Activated CD4-positive, alpha-beta T cell treated with anti-CD3 and anti-CD28 coated beads, Interleukin-2, amount 50 U/mL, for 1 hour (primary cell): Measurements from ENCODE around the gene ARID5B.

Experiments used
- DNase-seq: peaks from one replicate; pipeline ENCODE4 v3.0.0-alpha.2; 2020

The ARID5B gene

DNA sequence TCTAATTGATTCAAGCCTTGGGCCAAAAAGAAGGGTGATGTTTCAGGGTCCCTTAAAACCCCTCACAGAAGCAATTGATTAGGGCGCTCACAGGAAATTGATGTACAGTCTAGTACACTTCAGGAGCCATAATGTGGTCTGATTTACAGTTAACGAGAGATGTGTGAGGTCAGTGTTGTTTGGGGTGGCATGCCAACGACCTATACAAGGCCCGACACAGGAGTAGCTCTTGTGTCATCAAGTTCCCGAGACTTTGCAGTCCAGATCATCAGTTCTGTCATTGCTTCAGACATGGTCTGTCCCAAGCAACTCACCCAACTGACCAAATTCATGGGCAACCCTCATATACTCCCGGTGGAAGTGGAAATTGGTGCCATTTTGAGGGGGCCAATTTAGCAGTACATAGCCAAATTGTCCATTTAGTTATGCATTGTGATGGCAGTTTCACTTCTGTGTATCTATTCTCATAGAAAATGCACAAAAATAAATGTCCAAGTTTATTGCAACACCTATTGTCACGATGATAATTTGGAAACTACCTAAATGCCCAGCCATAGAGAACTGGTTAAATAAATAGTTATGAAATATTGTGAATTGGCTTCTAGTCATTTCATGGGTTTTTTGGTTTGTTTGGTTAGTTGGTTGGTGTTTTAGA, 18.0 kb upstream of the ARID5B start:
- no peak for DNase-seq

DNA sequence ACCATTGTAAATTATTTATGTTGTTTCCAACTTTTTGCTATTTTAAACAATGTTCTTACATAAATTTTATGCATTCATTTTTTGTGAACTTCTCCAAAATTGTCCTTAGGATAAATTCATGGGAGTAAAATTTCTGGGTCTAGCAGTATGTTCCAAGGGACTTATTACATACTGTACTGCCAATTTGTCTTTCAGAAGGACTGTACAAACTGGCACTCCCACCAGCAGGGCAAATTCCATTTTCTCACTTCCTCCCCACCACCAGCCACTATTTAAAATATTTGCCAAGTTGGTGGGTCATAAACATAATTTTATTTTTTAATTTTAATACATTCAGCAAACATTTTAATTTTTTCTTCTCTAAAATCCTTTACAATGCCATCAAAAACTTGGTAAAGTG, 13.7 kb upstream of the ARID5B start:
- no peak for DNase-seq

DNA sequence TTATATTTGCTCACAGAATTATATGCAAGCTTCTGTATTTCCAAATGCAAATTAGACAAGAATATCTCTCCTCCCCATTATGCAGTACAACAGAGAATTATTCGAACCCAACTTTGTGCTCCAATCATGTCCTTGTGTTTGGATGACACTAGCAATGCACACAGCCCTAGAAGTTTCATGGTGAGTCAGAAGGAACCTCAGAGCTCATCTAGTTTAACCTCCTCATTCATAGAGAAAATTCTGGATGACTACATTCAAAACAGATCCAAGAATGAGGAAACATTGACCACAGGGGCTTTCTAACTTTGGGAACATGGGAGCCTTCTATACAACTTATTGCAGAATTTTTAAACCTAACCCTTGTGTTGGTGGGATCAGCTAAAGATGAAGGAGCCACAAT, 12.8 kb upstream of the ARID5B start:
- DNase-seq: no peak

DNA sequence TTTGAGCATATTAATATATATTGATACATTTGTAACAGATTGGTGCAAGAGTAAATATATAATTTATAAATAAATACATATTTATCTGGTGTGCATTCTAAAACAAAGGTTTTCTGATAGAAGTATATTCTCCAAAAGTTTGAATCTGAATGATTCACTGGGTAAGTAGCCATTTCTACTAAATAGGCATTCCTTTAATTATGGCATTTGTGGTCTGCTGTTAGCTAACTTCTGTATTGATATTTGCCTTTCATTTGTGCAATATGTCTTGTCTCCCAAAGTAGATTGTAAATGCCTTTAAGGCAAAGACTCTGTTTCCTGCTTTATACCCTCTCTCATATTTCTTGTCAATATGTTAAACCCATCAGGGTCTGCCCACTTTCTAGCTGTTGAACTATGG, 11.1 kb upstream of the ARID5B start:
- no peak for DNase-seq

DNA sequence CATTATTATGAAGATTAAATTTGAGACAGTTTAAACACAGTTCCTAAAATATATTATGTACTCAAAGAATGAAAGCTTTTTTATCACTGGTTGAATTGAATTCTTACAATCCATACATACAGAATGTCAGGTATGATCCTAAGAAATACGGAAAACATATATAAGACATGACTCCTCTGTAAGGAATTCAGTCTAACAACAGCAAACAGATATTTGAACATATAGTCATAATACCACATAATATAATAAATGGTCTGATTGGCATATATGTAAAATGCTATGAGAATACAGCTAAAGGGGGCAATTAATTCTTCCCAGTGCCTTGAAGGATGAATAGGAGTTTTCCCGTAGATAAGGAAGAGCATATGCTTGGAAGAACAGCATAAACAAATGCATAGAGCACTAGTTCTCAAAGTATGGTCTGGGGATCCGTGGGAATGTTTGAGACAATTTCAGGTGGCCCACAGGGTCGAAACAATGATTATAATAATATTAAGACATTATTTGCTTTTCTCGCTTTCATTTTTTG, 10.6 kb upstream of the ARID5B start:
- no peak for DNase-seq

DNA sequence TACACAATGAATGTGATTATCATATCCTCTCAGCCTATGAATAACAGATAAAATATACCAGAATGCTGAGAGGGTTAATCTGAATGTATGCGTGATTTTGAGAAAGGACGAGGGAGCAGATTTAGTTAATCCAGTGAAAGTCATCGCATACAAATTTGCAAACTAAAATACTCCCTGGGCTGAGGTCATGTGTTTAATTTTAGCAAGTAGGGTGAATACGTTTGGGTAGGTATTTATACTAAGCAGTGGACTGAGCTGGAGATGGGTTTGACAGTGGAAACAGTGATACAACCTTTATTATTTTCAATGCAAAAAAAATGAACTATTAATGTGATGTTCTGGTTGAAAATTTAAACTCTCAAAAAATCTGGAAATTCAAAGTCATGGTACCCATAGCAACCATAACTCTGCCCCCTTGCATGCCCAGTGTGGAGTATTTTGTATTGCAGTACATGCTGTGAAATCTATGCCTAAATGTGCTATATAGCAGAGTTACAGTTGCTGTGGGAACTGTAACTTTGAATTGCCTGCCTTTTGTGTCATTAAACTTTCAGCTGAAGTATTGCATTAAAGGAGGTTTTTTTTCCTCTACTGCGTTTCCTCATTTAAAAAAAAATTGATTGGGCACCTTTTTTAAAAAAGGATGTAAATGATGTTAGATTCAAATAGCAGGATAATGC, 9.5 kb upstream of the ARID5B start:
- DNase-seq: no peak

DNA sequence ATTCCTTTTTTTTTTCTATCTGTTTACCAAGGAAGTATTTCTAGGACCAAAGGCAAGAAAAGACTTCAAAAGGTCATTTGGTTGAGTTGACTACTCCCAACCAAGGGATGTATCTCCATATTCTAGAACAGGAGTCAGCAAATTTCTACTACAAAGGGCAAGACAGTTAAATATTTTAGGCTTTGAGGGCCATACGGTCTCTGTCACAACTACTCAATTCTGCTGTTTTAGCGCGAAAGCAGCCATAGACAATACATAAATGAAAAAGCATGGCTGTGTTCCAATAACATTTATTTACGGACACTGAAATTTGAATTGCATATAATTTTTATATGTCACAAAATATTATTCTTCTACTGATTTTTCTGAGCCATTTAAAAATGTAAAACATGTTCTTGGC, 8.5 kb upstream of the ARID5B start:
- DNase-seq: no peak

DNA sequence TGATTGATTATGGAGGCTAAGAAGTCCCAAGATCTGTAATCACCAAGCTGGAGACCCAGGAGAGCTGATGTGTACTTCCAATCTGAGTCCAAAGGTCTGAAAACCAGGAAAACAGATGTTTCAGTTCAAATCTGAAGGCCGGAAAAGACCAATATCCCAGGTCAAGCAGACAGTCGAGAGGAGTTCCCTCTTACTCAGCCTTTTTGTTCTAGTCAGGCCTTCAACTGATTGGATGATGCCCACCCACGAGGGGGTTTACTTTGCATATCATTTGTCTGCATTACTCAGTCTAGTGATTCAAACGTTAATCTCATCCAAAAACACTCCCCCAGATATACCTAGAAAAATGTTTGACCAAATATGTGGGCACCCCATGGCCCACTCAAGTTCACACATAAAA, 7.4 kb upstream of the ARID5B start:
- DNase-seq: no peak

DNA sequence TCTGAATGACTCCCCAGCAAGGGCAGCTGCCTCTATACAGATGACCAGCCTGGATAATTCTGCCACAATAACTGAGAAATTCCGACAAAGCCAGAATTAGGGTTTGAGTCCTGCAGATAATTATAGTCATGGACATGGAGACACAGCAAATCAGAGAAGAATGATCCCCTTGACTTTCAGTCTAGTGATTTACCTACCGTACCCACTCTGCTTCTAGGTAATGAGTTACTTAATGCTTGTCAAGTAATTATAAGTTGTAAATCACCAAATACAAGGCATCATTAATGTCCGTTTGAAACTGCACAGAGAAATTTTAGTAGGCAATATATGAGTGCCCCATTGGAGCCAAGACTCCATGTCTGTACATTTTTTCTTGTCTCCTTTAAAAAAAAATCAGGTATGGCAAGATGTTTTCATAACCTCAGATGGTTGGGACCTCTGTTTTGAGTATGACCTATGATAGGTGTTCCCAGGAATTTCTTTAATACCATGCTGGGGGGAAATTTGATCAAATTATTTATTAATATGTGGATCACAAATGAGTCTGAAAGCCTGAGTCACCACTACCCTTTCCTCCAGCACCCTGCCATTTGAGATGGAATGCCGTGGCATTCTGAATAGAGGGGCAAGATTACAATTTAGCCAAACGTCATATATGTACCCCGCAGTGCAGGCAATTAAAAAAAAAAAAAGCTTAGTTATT, 5.5 kb upstream of the ARID5B start:
- no peak for DNase-seq

DNA sequence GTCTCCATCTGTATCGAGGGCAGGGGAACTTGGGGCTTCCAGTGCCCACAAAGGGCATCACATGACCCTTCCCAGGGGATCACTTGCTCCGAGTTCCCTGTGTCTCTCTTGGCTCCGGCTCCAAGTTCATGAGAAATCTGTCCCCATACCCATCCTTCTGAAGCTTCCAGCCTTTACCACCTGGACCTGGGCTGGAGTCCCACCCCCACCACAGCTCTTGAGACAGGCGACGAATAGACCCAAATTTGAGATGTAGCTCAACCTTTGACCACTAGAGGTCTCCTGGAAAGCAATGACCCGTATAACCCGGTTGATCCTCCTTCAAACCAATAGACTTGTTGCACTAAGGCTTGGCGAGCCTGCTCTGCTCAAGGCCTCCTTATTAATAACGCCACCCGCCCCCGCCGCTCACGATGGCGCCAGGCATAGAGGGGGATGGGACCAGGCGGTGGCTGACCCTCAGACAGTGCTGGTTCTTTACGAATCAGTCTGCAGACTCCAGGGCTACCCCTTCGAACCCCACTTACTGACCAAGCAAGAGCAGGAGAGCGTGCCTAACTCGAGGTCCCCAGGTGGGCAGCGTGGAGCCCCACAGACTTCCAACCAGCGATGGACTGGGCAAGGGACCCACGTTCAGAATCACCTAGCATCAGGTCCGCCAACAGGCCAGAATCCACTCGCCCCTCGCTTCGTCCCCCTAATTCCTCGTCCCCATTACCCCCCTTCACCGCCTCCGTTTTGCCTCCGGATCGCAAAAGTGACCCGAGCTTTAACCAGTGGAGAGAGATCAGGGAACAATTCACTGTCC, 4.4 kb upstream of the ARID5B start:
- peak; percentile 39 for DNase-seq

DNA sequence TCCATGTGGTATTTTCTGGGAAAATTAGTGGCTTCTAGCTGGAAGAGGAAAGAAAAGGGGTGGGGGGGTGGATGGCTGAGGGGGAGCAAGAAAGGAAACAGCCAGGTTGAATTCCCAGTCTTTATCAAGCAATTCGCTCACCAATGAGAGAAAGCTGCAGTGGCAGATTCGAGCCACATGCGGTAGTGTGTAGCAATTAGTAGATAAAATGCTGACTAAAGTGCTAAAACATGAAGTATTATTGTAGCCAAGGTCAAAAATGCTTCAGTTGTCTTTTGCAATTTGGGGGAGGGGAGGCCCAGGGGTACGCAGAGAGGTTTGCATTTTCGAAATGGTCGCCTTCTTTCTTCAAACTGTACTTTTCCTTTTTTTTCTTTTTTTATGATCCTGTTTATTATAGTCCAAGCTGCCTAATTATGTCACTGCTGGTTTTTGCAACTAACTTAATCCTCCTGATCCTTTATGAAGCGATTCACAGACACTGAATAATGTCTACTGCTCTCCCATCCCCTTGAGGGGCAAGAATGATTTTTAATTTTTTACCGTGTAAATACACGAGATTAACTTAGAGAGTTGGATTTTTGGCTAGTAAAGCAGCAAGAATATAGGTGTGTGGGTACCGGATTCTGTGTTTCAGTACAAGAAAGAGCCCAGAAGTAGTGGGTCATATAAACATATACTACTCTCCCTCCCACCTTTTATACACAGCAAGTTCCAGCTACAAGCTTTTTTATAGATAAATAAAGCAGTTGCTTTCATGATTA, 3.6 kb upstream of the ARID5B start:
- peak; percentile 22 for DNase-seq

DNA sequence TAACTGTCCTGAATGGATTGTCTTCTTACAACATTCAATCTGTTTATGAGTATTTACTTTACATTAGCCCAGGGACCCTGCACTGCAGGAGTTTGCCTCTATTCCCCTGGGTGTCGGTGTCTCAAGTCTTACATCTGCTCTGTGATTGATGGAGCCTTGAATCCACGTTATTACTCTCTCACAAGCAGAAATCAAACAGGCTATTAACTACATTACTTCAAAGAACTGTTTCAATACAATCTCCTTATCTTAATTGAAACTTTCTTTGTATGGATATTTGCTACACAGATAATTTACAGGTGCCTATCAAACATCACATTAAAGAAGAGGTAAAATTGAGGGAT, 3.1 kb upstream of the ARID5B start:
- DNase-seq: no peak

DNA sequence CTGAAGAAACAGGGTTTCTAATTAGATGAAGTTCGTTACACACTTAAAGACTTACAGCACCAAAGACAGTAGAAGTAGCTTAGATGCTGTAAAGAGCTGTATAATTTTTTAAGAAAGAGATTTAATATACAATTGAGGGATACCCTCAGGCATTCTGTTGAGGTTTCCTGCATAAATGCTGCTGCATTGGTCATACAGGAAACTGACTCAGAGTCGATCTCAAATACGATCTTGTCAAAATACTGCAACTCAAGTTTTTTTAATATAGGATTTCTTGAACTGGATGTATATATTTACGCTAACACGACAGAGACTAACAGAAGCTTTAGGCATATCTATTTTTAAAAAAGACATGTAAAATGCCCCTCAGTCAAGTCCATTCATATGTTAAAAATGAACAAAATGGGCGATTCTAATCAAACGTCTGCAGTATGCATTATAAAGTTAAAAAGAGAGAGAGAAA, 2.4 kb upstream of the ARID5B start:
- DNase-seq: no peak

DNA sequence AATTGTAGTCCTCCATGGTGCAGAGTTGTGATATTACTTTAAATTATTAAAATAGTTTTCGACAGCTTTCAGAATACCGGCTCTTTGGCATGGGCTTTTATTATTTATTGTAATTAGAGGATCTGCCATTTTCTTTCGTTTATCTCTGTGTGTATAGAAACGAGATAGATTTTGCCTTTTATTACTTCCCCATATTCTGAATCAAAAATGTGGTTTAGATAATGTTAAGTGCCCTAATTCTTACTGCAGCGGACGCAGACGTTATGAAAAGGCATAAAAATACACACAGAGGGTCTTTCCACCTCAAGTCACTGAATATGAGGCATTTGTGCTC, 1.9 kb upstream of the ARID5B start:
- no peak for DNase-seq

DNA sequence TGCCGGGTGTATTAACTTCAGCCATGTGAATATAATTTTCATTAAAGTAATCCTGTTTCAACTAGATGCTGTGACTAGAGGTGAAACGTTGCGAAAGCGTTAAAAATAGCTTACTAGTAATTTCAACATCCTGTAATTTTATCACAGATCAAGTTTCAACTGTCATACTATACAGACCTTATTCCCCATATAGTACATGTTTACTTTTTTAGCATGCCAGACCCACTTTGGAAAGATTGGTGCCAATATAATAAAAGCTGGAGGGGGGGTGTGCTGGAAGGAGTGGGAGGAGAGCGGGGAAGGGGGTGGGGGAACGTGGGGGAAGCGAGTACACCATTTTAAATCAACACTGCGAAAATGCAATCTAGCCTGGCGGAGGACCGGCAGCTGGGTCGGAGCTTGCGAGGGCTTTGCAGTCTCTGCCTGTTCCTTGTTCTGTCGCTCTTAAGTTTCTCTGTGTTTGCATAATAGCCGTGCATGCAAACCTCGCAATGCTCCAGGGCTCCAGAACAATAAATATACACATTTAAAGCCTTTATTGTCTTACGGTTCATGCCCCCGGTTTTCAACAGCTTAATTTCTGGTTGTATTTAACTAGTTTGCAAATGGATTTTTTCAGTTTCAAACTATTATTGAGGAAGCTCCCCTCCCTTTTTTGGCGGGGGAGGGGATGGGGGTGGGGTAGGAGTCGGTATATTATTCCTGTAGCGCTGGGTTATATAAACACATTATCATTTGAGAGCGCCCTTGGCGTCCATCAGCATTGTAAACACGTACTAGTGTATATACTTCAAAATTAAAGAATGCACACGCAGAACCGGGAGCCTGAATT, 1.3 kb upstream of the ARID5B start:
- peak; percentile 54 for DNase-seq

DNA sequence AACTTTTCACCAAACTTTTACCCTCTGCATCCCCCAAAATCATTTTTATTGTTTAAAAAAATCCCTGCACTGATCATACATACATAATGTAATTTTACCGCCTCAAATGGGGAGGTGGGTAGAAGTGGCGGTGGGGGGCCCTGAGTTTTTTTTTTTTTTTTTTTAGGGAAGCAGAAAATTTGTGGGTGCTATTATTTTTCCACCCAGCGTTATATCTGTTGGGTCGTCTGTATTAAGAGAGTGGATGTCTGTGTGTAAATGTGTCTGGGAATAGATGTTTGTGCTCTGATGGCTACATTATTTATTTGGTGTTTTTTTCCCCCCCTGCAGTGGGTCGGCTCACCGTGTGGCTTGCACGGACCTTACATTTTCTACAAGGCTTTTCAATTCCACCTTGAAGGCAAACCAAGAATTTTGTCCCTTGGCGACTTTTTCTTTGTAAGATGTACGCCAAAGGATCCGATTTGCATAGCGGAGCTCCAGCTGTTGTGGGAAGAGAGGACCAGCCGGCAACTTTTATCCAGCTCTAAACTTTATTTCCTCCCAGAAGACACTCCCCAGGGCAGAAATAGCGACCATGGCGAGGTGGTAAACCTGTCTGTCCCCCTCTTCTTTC, 438 bp downstream of the ARID5B start:
- peak; percentile 10 for DNase-seq

DNA sequence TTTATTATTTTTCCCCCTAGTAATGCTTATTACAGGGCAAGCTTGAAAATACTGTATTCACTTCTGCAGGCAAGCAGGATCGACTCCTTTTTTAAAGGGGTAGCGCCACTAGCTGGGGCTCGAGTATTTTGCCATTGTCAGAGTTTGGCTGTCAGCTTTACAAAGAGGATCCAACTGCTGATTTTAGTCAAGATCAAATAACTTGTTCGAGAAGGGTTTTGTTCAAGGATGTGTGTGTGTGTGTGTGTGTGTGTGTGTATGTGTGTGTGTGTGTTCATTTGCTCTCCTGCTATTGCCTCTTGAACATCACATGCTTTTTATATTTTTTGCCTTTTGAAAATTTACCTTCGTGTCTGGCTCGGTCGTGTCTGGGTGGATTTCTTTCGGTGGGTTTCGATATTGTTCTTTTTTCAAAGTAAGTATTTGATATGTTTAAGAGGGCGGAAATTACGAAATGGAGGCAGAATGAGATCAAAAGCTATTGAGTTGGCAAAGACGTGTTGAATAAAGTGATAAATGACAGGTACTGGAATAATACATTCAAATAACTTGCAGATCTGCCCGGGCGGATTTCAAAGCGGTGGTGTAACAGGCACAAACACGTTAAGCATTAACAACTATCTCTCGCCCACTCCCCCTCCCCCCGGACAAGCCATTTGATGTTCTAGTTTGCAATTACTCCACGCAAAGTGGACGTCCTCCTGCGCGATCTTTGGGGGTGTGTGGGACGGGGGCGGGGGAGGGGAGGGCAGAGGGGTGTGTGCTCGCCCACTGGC, 1.1 kb downstream of the ARID5B start:
- DNase-seq: peak; percentile 69

DNA sequence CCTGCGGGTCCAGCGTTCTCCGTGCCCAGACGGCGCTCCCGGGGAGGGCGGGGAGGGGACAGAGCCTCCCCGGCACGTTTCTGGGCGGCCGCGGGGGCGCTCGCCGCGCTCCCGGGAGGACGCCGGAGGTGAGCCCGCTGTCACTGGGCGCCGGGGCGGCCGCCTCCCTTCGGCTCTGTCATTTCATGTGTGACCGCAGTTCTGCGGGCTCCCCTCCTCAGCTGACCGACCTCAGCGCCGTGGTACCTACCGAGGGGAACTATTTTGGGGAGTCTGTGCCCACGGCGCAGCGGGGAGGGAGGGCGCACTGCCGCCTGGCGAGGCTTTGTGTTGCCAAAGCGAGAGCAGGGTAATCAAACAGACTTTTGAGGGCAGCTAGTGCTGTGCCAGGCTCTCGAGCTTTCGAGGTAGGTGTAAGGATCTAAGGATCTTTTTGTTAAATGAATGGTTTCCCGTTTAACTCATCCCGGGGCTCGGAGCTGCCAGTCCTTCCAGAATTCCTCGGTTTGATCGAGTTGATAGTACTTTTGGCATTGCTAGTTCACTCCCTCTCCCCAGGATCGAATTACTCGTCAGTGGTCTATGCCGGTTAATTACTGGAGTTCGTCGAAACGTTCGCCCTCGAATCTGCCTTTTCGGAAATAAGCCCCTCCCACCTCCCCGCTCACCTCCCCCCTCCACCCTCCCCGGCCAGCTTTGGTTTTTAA, 1.9 kb downstream of the ARID5B start:
- peak; percentile 63 for DNase-seq

DNA sequence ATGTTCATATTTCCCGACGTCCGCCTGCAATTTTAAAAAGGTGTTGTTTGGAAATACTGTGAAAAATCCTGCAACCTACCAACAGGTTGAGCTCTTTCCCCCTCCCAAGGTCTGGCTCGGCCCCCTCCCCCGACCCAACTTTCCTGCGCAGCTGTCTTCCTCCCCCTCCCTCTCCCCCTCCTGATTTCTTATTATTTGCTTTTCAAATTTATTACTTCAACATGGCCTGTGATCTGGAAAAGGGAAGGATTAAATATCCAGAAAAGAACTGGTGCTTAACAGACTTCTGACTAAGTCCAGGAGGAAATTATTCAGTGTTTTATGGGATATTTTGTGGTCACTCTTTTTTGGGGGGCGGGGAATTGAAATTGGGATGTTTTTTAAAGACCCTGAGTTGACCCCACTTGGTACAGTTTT, 2.4 kb downstream of the ARID5B start:
- no peak for DNase-seq
